Smooth muscle cell of the umbilical artery (primary cell): ENCODE data around the gene LGALS3BP. TPM values are rescaled to one million over a fixed set of nuclear protein-coding genes. Genes with fewer than 3 reads are reported as not detected.

Experiments
- total RNA-seq: library from RNA; depleted of rRNA; stranded (reverse); fragments of >200 nt; gene quantifications from 2 replicates; pipeline ENCODE4 v1.2.3, GENCODE V29; 2014

The LGALS3BP gene
- total RNA-seq = 716 and 820 TPM in 2 replicates

DNA sequence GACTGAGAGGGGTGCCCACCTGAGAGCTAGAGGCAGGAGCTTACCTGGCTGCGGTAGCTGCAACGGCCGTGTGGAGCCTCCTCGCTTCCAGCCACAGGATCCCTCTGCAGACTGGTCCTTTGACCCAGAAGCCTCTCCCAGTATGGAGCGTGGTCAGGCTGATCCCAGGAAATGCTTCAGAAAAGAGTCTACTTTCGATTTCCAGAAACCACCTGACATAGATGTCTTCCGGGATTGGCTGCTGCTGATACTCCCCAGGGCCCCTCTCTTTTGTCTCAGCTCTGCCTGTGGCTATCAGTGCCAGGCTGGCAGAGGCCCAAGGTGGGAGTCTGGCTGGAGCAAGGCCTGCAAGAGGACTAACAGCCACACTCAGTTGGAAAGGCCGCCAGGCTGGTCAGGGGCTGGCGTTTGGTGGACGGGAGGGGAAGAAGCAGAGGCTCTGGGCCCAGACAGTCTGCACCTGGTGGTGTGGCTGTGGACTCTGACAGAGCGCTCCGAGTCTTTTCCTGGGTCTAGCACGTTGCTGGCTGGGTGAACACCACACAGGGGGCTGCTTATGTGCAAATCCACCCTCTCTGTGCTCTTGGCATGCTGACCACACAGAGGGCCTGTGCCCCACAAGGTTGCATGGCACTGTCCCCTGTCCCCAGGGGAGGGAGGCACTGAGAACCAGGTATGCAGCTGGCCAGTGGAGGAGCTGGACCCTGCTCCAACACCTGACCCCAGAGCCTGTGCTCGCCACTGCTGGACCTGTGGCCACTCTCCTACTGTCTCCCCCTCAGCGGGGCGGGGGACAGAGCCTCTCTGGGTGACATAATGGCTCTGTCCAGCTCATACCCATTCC lies at the start of gene LGALS3BP:
TSS of gene LGALS3BP (minus strand) at position 144 of the 844 bp plus-strand sequence. CDS start 2,732 bp downstream, outside the sequence.

DNA sequence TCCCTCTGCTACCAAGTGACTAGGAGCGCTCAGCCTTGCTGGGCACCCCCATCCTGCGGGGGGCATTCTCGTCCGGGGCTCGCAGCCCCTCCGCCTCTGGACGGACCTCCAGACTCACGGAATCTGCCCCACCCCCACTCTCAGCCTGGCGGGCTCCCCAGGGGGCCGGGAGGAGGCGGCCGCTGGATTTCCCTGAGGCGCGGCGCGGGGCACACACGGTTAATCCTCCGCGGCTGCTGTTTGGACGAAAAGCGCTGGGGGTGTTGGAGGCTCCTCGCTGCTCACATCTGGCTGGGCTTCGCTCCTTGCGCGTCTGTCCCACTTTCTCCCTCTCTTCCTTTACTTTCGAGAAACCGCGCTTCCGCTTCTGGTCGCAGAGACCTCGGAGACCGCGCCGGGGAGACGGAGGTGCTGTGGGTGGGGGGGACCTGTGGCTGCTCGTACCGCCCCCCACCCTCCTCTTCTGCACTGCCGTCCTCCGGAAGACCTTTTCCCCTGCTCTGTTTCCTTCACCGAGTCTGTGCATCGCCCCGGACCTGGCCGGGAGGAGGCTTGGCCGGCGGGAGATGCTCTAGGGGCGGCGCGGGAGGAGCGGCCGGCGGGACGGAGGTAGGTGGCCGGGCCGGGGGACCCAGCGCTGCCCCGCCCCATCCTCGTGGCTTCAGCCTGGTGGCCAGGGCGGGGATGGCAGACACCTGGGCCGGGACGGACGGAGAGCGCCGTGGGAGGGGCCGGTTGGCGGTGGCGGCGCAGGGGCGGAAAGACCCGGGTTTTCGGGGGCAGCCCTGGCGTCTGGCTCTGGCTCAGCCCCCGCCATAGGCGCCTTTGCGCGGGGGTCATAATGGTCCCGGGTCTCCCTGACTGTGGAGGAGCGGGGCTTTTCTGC lies 44.4 kb upstream of the LGALS3BP start, which contains the start of gene C1QTNF1:
TSS of gene C1QTNF1 (plus strand) at position 284 of the 886 bp plus-strand sequence. CDS start 19,800 bp downstream, outside the sequence.

GRCh38 chr17:79009397-79010303 lies 29.9 kb upstream of the LGALS3BP start, which contains the start of gene CANT1:
Gene CANT1, minus strand, starts transcription at chr17:79009764. Its CDS starts 12,142 bp downstream, at chr17:78997622.

GRCh38 chr17:78925234-78925633 lies 54.5 kb downstream of the LGALS3BP start, which contains the start of gene TIMP2:
Gene TIMP2, minus strand, starts transcription at chr17:78925387. Its CDS starts 299 bp downstream, at chr17:78925088.

Other genes with a start within 250 kb of the LGALS3BP start
- 14.5 and 56.4 TPM in 2 replicates for gene CYTH1, start 197.7 kb downstream of the LGALS3BP start, total RNA-seq
- gene USP36, start 139.1 kb downstream of the LGALS3BP start, total RNA-seq = 13.4 and 34.5 TPM in 2 replicates
- gene CEP295NL, start 76.7 kb downstream of the LGALS3BP start, total RNA-seq = 0.89 and 4.3 TPM in 2 replicates
- gene TIMP2, start 54.5 kb downstream of the LGALS3BP start, total RNA-seq = 133 and 199 TPM in 2 replicates
- 61.8 and 143 TPM in 2 replicates for gene CANT1, start 29.8 kb upstream of the LGALS3BP start, total RNA-seq
- gene C1QTNF1, start 44.2 kb upstream of the LGALS3BP start, total RNA-seq = 271 and 283 TPM in 2 replicates
- 14.0 and 17.9 TPM in 2 replicates for gene ENGASE, start 94.9 kb upstream of the LGALS3BP start, total RNA-seq